ENCODE measurements around the gene CDH13.

- TF ChIP-seq GATA2 (IDR thresholded peaks at IDR 0.05; ENCODE audit: low read depth, low read length), result no peak
- no peak for TF ChIP-seq GATA3 (IDR thresholded peaks at IDR 0.05; ENCODE audit: low read depth, low read length)
Observed at GRCh38 chr16:83838151-83838550, 1211.4 kb downstream of the CDH13 start.

Data from SH-SY5Y (cell line).